ENCODE data around the gene RAD51B. TPM values are rescaled to one million over a fixed set of nuclear protein-coding genes. Genes with fewer than 3 reads are reported as not detected.

RAD51B gene
- total RNA-seq, 1 experiment from 2014 or later = 8.5 TPM

GRCh38 chr14:68657300-68658028, 837.9 kb downstream of the RAD51B start:
- in situ Hi-C loops (cut with HindIII; ENCODE audit: low pct_unique_long_range_greater_than_20kb, low sequenced_read_pairs) (no loop called here), intact Hi-C loops (cut with micrococcal nuclease; ENCODE audit: unreplicated experiment) (no loop called here)
- CTCF ChIA-PET = no interaction called here
- TF ChIP-seq REST (IDR thresholded peaks at IDR 0.05; ENCODE audit: insufficient read depth in 1 of 2, low read depth in 2 of 2, low read length in 1 of 2) (no peak), POLR2AphosphoS5 (IDR thresholded peaks at IDR 0.05; ENCODE audit: low read depth, low read length) (no peak), SIN3A (IDR thresholded peaks at IDR 0.05; ENCODE audit: borderline replicate concordance, insufficient read depth, low read depth, low read length) (no peak), TCF7L2 (IDR thresholded peaks at IDR 0.05; ENCODE audit: low read depth, low read length) (no peak), CTCF (IDR thresholded peaks at IDR 0.05) (no peak)
- POLR2A ChIA-PET = no interaction called here
- no peaks in the 10 kb centered on the region for H3K4me1 ChIP-seq (ENCODE audit: control insufficient read depth, insufficient read depth, low read length)
- no peak for ATAC-seq
- H3K27ac ChIP-seq (ENCODE audit: low read length) = no peak overlapping the region
- no peaks in the 10 kb centered on the region for H3K27me3 ChIP-seq (ENCODE audit: control insufficient read depth, insufficient read depth, low read length)
- H3K4me3 ChIP-seq (ENCODE audit: low read depth in 2 of 2, low read length in 2 of 2) = no peak overlapping the region
- no peaks in the 10 kb centered on the region for H3K9me3 ChIP-seq (ENCODE audit: control insufficient read depth, insufficient read depth, low read depth, low read length)
- H3K36me3 ChIP-seq (ENCODE audit: control insufficient read depth, insufficient read depth, low read length) = no peaks in the 10 kb centered on the region
- no TSS peak for BruUV-seq (replicated peaks)
- no peak for DNase-seq (ENCODE audit: low read depth, low spot score)

- no peaks in the 10 kb centered on the region for H3K36me3 ChIP-seq (ENCODE audit: control insufficient read depth, insufficient read depth, low read length)
- TF ChIP-seq POLR2AphosphoS5 (IDR thresholded peaks at IDR 0.05; ENCODE audit: low read depth, low read length) (no peak), REST (IDR thresholded peaks at IDR 0.05; ENCODE audit: insufficient read depth in 1 of 2, low read depth in 2 of 2, low read length in 1 of 2) (no peak), SIN3A (IDR thresholded peaks at IDR 0.05; ENCODE audit: borderline replicate concordance, insufficient read depth, low read depth, low read length) (no peak), CTCF (IDR thresholded peaks at IDR 0.05) (no peak), TCF7L2 (IDR thresholded peaks at IDR 0.05; ENCODE audit: low read depth, low read length) (no peak)
- H3K27me3 ChIP-seq (ENCODE audit: control insufficient read depth, insufficient read depth, low read length) = no peaks in the 10 kb centered on the region
- intact Hi-C loops (cut with micrococcal nuclease; ENCODE audit: unreplicated experiment) = no loop called here
- DNase-seq (ENCODE audit: low read depth, low spot score) (no peak), ATAC-seq (no peak)
- no TSS peak for BruUV-seq (replicated peaks)
- H3K4me1 ChIP-seq (ENCODE audit: control insufficient read depth, insufficient read depth, low read length) = no peaks in the 10 kb centered on the region
- in situ Hi-C loops (cut with HindIII; ENCODE audit: low pct_unique_long_range_greater_than_20kb, low sequenced_read_pairs) = no loop called here
- H3K9me3 ChIP-seq (ENCODE audit: control insufficient read depth, insufficient read depth, low read depth, low read length) = no peaks in the 10 kb centered on the region
- ChIA-PET POLR2A (no interaction called here), CTCF (no interaction called here)
- no peak overlapping the region for H3K27ac ChIP-seq (ENCODE audit: low read length)
- H3K4me3 ChIP-seq (ENCODE audit: low read depth in 2 of 2, low read length in 2 of 2) = no peak overlapping the region
Measured at GRCh38 chr14:68658029-68658509, 838.5 kb downstream of the RAD51B start.
